EL (cell line): ENCODE data around the gene PFDN6.
"Not testable (repeated sequence)": the region's sequence is repeated elsewhere in the genome, so short reads cannot be mapped to it uniquely, and the experiment has no call there.

ENCODE experiments used
- DNase-seq: peaks from one replicate; pipeline ENCODE4 v3.0.0-alpha.2; 2016

PFDN6 gene

DNA sequence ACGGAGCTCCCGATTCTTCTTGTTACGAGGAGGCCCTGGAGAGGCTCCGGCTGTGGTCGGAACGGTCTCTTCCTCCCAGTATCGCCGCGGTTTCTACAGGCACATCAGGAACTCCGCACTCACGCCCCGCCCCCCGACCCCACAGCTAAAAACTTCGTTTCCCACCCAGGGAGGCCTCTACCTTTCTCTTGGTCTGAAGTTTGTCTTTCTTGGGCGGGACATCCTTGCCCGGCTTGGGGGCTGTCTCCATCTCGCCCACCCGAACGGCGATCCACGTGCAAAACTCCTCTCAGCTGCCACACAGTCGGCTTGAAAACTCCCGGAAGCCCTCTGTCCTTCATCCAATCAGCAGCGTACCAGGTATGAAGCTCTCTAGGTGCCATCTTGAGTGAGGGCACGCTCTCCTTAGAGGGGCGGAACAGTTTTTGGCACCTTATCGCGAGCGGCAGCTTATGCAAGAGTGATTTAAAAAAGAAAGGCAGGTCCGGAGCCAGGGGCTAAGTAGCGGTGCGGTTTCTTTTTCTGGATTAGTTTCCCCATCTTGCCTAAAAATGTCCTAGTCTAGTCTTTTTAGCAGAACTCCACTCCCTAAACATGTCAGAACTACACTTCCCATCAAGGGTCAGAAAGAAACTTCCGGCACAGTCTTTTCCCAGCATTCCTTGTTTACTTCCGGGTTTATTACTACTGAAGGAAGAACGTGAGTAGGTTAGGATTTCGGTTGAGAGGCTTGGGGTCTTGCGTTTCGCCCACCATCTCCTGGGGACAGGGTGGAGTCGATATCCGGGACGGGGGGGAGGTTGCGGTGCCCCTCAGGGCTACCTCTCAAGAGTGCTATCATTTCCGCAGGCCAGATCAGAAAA is at the start of gene PFDN6, which contains the start of gene WDR46:
Gene PFDN6, plus strand, starts transcription at position 681 of the 863 bp plus-strand sequence. CDS start 256 bp downstream, outside the sequence.
Gene WDR46, minus strand, starts transcription at position 319 of the 863 bp plus-strand sequence. Its CDS starts 69 bp downstream, at position 250.
- peak; percentile 92 for DNase-seq

DNA sequence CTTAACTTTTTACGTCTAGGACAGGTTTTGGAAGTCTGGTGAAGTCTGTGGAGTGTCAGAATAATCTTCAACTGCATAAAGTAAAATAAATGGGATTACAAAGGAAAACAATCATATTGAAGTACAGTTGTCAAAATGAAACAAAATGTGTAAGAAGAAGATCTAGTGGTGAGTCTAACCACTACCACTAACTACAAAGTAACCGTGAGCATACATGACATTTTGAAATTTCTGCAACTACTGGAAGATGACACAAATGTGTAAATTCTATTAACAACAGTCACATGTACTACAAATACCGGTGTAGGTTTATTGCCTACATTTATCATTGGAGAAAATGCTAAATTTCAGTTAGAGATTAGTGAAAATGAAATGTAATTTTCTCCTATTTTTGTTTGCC is 47.4 kb upstream of the PFDN6 start:
- no peak for DNase-seq

DNA sequence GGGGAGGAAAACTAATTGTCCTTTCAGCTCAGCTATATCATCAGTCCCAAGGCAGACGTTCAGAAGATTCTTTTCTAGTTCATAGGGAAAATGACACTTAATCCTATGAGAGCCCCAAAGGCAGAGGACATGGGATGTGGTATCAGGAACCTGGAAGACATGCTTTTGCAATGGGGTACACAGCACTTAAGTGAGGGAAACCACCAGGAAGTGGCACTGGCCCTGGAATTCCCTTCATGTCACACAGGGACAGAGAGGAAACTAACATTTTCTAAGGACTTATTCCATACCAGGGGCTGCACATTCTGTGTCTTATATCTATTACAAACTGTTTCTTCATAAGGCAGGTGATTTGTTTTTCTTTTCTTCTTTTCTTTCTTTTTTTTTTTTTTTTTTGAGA is 45.9 kb upstream of the PFDN6 start:
- DNase-seq = no peak

DNA sequence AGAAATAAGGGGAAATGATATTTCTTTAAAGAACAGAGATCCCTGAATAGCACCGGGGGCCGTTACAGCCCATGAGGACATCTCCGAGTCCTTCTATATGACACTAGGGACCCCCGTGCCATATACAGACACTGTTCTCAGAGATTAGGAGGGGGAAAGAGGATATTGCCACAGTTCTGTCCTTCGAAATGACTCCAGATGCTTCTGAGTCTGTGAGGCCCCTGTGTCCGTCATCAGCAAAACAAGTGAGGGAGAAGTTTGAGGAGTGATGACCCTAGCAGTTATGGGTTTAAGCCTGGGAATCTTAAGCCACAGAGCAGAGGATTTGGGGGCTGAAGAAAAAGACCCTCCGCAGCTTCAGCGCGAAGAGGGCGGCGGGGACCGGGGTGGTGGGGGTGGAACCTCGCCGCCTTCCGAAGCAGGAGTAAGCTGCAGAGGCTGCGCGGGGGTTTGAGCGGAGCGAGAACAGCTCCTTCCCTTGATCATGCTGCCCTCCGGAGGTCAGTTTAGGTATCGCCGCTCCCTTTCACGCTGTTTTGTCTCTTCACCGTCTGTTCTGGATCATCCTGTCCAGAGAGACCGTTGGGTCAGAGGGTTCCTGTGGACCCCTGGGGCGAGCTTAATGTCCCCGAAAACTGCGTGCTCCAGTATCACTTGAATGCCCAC is 41.3 kb upstream of the PFDN6 start:
- DNase-seq = peak; percentile 89

DNA sequence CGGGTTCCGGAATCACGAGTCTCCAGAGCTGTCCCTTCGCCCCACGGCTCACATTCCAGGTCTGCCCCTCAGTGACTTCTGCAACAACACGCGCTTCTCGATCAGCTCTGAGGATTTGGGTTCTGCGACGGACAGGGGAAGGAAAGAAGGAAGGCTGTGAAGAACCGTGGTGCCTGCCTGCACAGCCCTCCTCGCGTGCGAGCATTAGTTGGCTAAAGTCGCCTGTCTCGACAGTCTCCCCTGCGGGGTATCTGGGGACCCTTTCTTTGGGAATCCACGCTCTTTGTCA is 40.8 kb upstream of the PFDN6 start:
- DNase-seq = peak; percentile 69

DNA sequence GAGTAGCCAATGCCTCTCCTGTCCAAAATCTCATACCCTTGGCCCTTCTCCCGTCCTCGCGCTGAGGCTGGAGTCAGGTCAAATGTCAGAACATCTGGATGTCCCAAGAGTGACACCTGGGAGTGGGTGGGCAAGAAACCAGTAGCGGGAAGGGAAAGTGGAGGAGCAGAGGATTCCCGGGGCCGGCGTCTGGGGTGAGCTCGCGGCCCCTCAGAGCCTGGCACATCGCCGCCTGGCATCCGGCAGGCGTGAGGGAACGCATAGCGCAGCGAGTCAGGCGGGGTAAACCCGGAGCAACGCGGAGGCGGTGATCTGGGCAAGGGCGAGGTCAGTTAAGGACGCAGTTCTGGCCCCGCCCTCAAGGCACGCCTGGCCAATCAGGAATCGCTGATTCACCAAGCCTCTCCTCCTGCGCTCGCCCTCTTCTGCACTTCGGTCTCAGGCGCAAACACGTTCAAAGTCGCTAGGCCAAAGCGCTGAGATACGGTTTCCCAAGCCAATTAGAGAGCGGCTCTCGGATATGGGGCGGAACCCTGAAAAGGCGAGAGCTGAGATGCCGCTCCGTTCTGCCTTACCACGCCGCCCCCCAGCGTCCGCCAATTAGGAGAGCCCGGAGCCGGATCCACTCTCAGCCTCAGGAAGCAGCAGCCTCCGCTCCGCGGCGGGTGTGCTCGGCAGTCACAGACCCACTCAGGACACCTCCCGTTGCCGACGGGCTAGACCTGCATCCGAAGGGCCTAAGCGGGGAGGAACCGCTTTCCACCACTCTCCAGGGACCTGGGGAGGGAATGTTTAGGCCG is 40.3 kb upstream of the PFDN6 start:
- DNase-seq = peak; percentile 100

DNA sequence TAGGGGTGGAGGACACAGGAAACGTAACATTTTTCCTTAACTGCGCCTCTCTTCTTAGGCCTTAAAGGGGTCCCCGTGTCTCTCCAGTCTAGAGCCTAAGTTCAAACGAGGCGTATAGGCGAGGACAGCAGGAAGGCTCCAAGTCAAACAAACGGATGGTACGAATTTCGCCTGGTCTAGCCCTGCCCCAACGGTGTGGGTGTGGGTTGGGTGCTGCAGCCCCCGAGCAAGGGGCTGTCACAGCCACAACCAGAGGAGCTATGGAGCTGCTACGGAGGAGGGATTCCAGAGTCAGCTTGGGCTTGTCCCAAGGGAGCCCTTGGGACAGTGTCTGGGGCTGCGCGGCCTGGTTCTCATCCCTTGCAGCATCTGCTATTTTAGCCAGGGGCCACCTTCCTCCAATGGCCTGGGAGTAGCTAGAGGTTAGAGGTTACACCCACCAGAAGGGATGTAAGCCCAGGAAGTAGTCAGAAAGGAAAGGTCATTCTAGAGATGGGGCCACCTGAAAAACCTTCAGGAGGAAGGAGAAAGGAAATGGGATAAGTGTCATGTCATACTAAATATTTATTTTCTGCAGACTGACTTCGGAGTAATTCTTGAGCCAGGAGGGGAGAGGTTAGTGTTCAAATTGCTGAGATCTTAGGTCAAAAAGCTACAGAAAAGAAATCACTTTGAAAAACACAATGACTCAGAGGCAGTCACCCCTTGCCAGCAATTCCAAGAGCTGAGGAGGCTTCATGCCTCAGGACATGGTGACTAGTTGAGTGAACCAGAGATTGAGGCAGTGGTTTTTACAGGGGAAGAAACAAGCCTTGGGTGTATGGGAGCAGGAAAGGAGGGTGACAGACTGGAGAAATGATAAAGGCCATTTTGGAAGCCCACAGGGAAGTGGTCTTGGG is 39.4 kb upstream of the PFDN6 start:
- peak; percentile 95 for DNase-seq

DNA sequence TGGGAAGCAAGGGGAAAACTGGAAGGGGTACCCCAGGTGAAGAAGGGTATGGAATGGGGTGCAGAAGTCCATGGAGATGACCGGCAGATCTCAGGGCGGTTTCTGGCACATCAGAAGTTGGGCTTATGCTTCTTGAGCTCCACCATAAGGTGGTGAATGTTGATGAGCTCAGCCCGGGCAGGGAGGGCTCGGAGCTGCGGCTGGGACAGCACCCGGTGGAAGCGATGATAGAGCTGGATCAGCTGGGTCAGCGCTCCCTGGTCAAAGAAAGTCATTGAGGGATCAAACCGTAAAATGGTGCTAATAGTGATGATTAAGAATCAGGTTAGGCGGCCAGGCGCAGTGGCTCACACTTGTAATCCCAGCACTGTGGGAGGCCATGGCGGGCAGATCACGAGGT is 38.7 kb upstream of the PFDN6 start:
- no peak for DNase-seq

DNA sequence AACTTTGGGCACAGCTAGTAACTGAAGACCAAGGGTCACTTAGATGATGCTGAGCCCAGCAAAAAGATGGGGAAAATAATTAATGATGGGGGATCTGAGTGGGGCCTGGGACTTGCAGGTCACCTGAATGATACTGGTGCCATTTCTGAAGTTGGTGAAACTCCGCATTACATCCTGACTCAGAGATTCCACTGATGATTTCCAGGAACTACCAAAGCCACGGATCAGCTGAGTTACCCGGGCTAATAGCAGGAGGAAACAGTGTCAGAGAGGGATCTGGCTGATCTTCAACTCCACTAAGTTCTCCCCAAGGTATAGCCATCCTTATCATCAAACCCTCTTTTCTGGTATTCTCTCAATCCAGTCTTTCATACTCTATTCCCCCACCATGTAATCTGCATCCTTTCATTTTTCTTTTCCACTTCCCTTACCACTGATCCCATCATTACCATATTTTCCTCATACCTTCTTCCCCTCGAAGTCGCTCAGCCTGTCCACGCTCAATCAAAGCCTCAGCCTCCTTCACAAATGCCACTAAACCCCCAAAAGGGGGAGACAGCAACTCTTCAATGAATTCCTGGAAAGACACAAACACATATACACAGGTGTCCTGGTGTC is 37.9 kb upstream of the PFDN6 start:
- DNase-seq = no peak

DNA sequence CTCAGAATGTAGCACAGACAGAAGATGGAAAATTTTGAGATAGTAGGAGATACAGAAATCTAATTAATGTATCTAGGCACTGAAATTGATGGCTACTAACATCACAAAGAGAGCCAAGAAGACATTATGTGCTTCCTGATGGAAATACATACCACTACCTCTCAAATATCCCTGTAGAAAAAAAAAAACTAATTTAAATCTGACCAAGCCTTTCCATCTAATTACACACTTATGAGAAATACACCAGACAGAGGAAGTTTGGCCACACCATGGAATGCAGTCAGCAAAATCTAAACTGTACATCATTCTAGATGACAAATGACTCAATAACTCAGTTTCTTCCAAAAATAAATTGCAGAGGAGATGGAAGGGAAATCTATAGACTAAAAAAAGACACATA is 36.6 kb upstream of the PFDN6 start:
- peak; percentile 53 for DNase-seq

DNA sequence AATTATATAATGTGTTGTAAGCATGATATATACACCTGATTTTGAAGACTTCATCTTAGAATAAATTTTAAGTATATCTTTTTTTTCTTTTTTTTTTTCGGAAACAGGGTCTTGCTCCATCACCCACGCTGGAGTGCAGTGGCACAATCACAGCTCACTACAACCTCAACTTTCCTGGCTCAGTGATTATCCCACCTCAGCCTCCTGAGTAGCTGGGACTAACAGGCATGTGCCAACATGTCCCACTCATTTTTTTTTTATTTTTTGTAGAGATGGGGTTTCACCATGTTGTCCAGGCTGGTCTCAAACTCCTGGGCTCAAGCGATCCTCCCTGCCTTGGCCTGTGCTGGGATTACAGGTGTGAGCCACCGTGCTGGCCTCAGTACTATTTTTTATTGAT is 34.8 kb upstream of the PFDN6 start:
- no peak for DNase-seq

DNA sequence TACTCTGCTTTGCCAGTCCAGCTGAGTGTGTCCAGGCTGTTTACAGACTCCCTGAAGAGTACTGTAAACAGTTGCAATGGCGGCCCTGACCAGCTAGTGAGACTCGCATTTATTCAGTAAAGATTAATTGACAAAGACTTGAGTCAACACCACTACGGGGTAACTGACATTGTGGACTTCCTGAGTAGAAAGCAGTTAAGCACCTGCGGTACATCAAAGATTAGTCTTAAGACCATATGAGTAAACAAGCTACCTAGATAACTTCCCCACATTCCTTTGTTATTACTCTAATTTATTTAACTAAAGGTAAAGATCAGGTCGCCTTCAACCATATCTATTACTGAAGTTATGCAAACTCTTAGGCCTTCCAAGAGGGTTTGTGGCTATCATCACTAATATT is 30.4 kb upstream of the PFDN6 start:
- no peak for DNase-seq

DNA sequence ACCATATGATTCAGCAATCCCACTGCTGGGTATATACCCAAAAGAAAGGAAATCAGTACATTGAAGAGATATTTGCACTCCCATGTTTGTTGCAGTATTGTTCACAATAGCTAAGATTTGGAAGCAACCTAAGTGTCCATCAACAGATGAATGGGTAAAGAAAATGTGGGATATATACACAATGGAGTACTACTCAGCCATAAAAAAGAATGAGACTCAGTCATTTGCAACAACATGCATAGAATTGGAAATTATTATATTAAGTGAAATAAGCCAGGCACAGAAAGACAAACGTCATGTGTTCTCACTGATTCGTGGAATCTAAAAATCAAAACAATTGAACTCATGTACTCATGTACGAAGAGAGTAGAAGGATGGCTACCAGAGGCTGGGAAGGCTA is 26.9 kb upstream of the PFDN6 start:
- not testable (repeated sequence) for DNase-seq

DNA sequence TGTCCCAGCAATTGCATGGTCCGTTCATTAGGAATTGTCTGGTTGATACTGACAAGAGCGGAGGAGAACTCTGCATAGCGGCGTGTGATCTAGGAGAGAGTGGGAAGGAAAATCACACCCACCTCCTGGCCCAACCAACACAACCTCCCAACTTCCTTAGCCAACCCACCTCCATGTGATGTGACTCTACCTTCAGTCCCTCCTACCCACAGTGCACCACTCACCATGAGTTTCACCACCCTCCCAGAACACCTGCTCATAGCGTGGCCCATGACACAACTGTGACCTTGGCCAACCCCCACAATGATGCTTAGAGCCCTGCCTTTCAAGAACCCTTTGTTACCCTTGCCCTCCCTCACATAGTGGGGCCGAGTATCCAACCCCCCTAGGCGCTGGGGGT is 25.4 kb upstream of the PFDN6 start:
- DNase-seq = no peak

DNA sequence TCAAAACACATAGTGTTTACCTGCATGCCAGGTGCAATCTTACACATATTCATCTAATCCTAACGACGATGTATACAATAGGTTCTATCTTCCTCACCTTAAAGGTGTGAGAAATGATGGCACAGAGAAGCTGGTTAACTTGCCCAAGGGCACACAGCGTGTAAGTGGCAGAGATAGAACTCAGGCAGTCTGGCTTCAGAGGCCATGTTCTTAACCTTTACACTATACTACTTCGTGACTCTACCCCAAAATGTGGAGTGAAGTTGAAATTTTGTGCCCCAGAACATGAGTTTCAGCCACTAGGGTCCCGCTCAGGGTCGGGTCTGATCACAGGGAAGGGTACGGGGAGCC is 18.3 kb upstream of the PFDN6 start:
- no peak for DNase-seq

DNA sequence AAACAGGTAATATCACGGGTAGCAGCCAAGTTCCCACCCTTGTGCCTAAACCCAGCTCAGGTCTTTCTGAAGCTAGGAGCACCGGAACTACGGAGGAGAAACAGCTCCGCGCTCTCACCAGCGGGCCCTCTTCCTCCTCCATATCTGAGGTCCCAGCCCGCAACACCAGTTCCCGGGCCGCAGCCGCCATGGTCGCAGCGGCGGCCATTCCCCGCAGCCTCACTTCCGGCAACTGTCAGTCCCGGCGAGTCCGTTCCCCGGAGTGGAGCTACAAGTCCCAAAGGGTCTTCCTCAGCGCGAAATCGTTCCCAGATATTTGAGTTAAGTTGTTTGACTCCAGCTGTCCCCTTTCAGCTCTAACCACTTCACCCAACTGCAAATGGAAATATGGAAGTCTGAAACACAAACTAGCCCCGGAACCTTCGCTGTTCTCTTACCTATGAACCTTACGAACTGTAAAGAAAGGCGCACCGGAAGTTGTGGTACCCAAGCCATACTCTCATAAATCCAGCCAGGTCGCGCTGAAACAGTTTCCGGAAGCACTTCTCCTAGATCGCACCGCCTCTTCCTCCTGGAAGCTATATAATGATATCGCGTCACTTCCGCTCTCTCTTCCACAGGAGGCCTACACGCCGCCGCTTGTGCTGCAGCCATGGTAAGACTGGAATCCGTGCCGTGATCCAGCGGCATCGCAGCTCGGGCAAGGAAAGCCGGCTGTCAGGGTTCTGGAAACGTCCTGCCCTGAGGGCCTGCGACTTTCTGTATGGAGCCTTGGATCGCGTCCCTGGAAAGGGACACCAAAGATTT is 17.7 kb upstream of the PFDN6 start, which contains the start of the genes RPS18 and VPS52:
Gene RPS18, plus strand, starts transcription at position 608 of the 807 bp plus-strand sequence. Its CDS starts 45 bp downstream, at position 653.
Gene VPS52, minus strand, starts transcription at position 409 of the 807 bp plus-strand sequence. Its CDS starts 201 bp downstream, at position 208.
- DNase-seq = peak; percentile 99

DNA sequence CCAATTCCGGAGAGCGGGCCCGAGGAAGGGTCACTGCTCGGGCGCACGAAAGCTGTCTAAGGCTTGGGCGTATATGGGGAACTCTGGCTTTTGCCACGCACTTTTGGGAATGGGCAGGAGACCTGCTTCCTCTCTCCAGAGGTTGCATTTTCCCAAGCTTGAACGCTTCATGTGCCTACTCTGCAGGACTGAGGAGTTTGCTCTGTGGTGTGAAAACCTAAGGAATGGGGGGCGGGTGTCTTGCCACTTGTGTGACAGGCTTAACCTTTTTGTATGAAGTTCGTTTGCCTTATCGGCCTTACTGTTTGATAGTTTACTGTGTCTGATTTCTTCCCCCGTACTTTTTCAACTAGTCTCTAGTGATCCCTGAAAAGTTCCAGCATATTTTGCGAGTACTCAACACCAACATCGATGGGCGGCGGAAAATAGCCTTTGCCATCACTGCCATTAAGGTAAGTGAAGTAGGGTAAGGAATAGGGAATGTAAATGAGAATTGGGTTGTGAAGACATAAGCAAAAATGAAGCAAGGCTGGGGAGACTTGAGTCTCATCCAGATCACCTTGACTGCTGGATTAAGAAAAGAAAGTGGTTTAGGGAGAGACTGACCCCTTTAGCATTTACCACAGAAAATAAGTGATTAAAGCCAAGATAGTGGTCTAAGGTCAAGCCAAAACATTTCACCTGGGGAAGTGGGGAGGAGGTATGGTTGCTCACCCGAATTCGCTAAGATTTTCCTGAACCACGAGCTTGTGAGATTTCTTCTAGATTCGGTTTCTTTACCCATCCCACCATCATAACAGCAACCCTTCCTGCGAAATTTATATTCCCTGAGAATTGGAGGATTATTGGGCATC is 16.9 kb upstream of the PFDN6 start:
- DNase-seq = no peak

DNA sequence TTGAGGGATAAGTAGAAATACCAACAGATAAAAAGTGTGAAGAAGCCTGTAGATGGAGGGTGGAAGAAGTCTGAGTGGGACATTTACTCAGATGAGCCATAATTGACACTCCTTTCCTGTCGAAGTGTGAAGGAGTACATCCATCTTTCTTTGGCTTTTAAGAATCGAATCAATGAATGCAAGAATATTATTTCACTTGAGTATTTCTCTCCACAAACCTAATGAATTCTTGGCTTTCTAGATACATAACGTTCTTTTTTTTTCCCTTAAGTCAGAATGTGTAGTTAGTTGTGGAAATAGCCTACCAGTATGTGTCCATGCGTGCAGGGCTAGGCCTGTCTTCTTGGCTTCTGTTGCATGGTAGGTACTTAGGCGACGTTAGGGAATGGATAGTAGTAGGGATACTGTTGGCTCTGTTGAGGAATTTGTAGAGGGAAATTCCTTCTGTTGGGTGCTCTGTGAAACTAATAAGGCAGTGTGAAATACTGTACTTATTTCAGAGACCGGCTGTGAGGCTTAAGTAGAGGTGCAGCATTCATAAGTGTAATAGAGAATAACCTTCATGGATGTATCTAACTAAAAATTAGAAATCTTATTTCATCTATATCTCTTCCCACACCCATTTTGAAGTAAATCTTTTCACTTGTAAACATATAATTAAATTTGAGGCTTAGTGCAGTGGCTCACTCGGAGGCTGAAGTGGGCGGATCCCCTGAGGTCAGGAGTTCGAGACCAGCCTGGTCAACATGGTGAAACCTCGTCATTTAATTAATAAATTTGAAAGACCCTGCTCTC is 16.1 kb upstream of the PFDN6 start:
- no peak for DNase-seq
